Measurements from ENCODE around the gene PRICKLE3. TPM values are rescaled to one million over a fixed set of nuclear protein-coding genes. Genes with fewer than 3 reads are reported as not detected.

PRICKLE3 gene
- total RNA-seq = 8.1 and 15.6 TPM in 2 replicates

DNA sequence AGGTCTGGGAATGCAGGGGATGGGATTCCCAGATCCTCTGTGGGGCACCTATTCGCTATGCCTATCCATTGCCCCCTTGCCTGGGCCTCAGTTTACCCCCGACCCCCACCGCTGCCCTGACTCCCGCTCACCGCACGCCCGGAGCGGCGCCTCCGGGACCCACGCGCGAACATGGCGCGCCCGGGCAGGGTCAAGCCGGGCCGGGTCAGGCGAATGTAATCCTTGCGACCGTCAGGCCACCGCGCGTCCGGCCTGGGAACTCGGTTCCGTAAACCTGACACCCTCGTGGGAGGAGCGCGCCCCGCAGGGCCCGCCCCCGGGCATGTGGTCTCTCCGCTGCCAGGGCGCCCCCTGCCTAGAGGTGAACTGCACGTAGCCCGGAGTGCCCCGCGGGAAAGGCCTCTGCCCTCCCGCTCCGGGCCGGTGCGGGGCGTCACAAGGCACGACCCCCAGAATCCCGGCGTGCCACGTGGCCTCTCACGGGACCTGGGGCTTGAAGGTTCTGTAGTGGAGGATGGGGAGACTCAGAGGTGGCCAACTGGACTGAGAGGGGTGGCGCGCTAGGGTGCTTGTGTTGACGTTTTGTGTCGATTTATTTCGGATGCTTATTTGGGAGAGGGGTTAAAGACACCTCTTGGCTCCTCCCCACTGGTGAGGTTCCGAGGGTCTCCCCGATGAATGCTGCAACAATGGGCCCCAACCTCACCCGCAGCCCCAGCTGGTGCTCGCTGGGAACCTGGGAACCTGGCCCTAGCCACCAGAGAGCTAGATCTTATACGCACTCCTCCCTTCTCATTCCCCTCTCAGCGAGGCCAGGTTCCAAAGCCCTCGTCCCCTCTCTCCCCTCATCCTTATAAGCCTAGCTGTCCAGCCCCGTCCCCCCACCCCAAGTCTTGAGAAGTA, at the start of gene PRICKLE3:
PRICKLE3 (minus strand) TSS at position 249 of the 903 bp plus-strand sequence; CDS start at position 173, 76 bp downstream.
- no peak for DNase-seq (ENCODE audit: extremely low read depth, low read depth, low spot score)

- DNase-seq (ENCODE audit: extremely low read depth, low read depth, low spot score) = no peak
Measured at GRCh38 chrX:49233887-49234555, 47.8 kb upstream of the PRICKLE3 start.

DNA sequence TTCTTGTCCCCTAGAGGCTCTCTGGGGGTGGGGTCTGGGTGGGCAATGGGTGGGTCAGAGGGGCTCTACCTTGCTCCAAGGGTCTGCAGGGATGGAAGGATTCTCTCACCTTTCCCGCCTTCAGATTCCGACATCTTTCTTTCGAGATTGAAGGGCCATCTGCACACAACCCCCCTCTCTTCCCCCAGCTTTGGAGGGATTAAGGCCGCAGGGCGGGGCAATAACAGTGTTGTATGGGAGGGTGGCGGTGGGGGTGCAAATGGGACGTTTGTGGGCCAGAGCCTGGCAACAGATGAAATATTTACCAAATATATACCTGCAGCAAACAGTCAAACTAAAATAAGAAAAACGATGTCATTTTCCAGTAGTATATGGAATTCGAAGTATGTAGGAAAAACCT, 47.0 kb upstream of the PRICKLE3 start, which contains the start of gene CACNA1F:
CACNA1F (minus strand) TSS at position 165 of the 400 bp plus-strand sequence; CDS start at position 134, 31 bp downstream.
- DNase-seq (ENCODE audit: extremely low read depth, low read depth, low spot score) = no peak

DNA sequence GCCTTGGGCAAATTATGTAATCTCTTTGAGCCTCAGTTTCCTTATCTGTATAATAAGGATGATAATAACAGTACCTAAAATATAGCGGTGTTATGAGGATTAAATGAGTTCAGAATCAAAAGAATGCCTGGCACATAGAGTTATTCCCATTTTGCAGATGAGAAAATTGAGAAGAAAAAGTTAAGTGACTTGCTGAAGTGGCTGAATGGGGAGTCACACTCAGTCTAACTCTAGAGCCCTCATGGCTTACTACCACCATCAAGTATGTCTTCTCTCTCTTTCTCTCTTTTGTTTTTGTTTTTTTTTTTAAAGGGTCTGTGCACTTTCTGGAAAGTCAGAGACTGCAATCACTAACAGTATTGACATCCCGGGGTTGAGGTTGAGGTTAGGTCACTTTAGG, 46.4 kb upstream of the PRICKLE3 start:
- DNase-seq (ENCODE audit: extremely low read depth, low read depth, low spot score) = no peak

GRCh38 chrX:49231333-49232000, 45.3 kb upstream of the PRICKLE3 start:
- no peak for DNase-seq (ENCODE audit: extremely low read depth, low read depth, low spot score)

- DNase-seq (ENCODE audit: extremely low read depth, low read depth, low spot score) = no peak
Measured at GRCh38 chrX:49230500-49231232, 44.5 kb upstream of the PRICKLE3 start.

DNA sequence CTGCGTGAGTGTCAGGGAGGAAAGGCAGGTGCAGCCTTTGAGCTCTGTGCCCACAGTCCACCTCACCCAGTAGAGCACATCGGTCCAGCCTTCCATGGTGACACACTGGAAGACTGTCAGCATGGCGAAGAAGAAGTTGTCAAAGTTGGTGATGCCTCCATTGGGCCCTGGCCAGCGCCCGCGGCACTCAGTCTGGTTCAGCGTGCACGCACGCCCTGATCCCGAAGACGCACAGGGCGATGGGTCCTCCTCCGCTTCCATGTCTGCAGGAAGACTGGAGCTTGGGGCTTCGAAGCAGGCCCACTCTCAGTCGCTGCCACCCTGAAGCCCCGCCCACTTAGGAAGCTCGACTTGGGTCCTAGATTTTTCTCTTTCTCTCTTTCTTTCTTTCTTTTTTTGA, 42.0 kb upstream of the PRICKLE3 start:
- no peak for DNase-seq (ENCODE audit: extremely low read depth, low read depth, low spot score)

DNA sequence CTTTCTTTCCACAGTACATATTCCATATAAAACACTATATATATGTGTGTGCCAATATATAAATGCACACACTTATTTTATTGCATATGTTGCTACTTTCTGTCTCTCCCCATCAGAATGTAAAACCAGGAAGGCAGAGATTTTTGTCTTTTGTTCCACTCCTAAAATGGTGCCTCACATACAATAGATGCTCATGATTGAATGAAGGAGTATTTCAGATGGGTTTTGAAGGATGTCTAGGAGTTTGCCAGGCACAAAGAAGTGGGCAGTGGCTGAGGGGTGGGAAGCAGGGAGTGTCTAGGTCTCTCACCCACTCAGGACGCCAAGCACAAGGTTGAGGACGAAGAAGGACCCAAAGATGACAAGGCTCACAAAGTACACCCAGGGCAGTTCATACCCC, 41.6 kb upstream of the PRICKLE3 start:
- no peak for DNase-seq (ENCODE audit: extremely low read depth, low read depth, low spot score)

- DNase-seq (ENCODE audit: extremely low read depth, low read depth, low spot score) = no peak
Measured at GRCh38 chrX:49226946-49227345, 40.8 kb upstream of the PRICKLE3 start.

- no peak for DNase-seq (ENCODE audit: extremely low read depth, low read depth, low spot score)
Measured at GRCh38 chrX:49225858-49226257, 39.7 kb upstream of the PRICKLE3 start.

GRCh38 chrX:49221868-49222267, 35.7 kb upstream of the PRICKLE3 start:
- no peak for DNase-seq (ENCODE audit: extremely low read depth, low read depth, low spot score)

DNA sequence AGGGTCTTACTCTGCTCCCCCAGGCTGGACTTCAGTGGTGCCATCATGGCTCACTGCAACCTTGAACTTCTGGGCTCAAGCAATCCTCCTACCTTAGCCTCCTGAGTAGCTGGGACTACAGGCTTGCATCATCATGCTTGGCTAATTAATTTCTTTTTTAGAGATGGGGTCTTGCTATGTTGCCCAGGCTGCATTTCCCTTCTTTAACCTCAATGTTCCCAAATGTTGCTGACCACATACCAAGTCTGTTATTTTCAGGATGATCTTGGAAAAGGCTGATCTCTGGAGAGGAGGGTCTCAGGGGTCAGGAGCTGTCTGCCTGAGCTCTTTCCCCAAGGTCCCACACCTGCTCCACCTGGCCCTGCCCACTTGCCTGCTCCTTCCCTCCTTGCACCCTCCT, 33.9 kb upstream of the PRICKLE3 start:
- DNase-seq (ENCODE audit: extremely low read depth, low read depth, low spot score) = no peak

- DNase-seq (ENCODE audit: extremely low read depth, low read depth, low spot score) = no peak
Measured at GRCh38 chrX:49214996-49215526, 28.9 kb upstream of the PRICKLE3 start.

- no peak for DNase-seq (ENCODE audit: extremely low read depth, low read depth, low spot score)
Measured at GRCh38 chrX:49214416-49214815, 28.2 kb upstream of the PRICKLE3 start.

DNA sequence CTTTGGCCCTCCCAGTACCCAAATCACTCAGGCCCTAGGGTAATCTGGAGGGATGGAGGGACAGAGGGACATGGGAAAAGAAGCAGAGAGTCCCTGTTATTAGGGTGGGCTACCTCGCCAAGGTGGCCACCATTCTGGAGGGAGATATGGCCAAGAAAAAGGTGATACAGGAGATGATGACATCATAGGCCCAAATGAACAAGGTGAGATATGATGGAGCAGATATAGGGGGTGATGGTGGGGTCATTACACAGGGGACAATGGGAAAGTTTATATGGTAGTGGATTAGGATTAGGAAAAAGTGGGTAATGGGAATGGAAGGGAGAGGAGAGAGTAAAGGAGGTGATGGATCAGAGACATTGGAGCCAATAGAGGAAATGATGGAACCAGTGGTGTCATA, 26.7 kb upstream of the PRICKLE3 start:
- no peak for DNase-seq (ENCODE audit: extremely low read depth, low read depth, low spot score)

- DNase-seq (ENCODE audit: extremely low read depth, low read depth, low spot score) = no peak
Measured at GRCh38 chrX:49212209-49212608, 26.0 kb upstream of the PRICKLE3 start.

- DNase-seq (ENCODE audit: extremely low read depth, low read depth, low spot score) = no peak
Measured at GRCh38 chrX:49211074-49211473, 24.9 kb upstream of the PRICKLE3 start.

GRCh38 chrX:49210406-49210805, 24.2 kb upstream of the PRICKLE3 start:
- no peak for DNase-seq (ENCODE audit: extremely low read depth, low read depth, low spot score)

DNA sequence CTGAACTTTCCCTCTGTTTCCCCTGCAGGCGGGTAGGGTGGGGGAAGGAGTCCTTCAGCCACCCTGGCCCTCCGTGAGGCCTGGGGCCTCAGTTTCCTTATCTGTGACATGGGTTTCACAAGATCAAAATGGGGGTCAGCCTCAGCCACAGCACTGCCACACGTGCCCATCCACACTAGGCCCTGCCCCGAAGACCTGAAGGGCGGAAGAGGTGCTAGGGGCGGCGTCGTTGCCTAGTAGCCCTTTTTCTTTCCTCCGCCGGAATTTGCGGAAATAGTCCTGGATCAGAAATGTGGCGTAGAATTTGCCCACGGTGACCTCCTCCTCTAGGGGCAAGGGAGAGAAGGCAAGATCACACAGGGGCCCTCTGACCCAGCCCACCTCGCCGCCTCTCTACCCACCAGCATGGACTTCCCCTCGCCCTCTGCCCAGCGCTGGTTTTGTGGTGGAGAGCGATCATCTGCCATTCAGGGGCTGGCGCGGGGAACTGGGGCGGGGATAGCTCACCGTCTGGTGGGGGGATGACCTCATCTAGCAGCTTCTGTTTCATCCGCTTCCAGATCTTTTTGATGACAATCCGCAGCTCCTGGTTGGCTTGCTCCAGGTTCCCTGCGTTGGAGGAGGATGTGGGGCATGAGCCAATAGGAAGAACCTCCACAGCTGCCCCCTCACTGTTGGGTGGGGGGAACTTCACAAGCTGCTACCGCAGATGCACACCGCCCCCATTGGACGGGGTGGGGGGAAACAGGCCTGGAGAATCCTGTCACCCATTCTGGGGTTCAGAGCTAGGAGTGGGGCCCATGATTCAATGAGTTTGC, 23.5 kb upstream of the PRICKLE3 start:
- DNase-seq (ENCODE audit: extremely low read depth, low read depth, low spot score) = no peak

DNA sequence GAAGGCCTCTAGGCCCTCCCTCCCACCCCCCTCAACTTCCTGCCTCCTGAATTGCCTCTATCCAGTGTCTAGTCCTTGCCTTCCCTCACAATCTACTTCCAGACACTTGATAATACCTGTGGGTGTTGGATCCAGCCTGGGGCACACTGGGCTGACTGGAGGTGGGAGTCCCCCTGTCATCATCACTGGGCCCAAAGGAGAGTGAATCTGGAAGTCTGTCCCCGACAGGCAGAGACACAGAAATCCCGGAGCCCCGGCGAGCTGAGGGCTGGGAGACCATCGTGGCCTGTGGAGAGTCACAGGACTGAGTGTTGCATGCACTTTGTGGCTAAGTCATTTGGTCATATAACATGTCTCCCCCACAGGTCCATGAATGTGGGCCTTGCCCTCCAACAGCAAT, 22.2 kb upstream of the PRICKLE3 start:
- DNase-seq (ENCODE audit: extremely low read depth, low read depth, low spot score) = no peak
